GM18909 (cell line): Measurements from ENCODE around the gene MDH1.
"Not testable (repeated sequence)": the region's sequence is repeated elsewhere in the genome, so short reads cannot be mapped to it uniquely, and the experiment has no call there.

Source experiments
- ATAC-seq: cut with Tn5 transposase; IDR thresholded peaks from one replicate; pipeline ENCODE4 v1.9.1; 2021; ENCODE audit warnings: mild to moderate bottlenecking; ENCODE audit not compliant: unreplicated experiment, poor library complexity

MDH1 gene

DNA sequence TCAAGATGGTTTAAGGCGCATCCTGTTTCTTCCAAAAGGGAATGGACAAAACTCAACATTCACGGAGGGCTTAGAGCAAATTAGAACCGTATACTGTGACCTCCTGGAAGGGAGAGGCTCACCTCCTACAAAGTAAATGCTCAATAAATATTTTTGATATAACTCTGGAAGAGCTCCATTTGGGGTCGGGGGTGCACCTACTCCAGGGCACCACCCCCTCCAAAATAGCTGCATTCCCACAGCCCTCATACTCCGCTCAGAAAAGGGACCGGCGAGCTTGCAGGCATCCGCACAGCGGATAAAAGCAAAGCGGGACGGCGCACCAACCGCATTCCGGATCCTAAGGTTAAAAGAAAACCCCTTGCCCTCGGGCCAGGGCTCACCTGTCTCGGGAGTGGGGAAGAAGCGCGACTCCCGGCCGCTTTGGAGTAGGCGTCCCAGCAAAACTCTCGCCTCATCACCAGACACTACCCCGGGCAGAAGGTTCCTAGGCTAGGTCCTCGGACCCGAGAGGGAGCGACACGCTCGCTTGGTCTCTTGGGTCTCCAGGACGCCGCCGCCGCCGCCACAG lies 864 bp upstream of the MDH1 start:
- ATAC-seq, result peak; percentile 0

DNA sequence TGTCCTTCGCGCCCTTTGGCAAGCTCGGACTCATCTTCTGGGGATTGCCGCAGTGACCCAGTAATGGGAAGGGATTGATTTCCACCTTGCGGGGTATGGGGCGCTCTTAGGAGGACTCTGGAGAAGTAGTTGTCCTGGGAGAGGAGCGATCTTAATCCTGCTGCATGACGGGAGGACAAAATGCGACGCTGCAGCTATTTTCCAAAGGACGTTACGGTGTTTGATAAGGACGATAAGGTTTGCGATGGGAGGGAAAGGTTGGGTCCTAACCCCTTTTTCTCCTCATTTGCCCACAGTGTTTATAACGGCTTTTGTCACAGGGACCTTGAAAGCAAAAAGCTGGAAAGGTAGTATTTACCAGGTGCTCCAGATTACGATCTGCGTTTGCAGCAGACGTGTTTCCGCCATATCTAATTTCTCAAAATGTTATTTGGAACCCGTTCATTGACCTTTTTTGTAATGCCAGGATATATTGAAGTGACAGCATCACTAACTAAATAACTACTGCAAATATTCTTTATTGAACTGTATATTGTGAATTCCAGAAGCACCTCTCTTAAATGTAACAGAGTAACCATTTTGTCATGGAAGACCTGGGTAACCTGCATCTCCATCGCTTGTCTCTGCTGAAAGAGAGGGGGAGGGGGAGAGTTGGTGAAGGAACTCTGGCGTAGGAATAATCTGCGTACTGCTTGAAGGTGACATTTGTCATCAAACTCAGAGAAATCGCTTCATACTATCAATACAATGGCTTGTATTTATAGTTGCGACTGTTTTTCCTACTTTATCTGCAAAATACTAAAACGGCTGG lies 590 bp downstream of the MDH1 start:
- ATAC-seq, result peak; percentile 17

DNA sequence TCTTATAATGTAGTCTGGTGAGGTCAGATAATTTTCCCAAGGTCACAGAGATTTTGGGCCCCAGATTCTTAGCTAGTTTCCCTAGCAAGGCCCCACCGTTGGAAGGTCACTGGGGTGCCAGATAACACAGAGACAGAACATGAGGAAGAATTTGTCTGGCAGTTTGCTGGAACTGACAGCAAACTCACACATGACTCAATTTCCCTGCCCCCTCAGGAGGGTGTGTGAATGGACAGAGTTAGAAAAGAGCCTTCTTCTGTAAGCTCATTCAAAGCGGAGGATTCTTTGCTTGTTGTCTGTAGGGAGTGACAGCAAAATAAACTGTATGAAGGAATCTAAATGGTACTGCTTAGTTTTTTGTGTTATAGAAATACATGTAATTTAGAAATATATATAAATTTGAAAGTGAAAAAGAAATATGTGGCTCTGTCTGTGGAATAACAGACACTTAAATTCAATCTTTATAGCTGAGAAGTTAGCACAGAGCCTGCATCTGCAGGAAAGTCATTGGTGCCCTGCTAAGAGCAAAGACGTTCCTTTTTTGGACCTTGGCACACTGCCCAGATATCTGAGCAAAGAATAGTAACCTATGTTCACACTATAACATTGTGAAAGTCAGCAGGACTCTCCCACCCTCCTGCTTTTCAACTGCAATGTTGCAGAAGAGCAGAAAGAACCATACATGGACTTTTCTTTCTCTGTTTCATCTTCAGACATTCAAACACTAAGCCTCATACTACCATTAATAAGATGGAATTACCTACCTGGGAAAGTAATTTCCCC lies 2.1 kb downstream of the MDH1 start:
- ATAC-seq, result no peak

DNA sequence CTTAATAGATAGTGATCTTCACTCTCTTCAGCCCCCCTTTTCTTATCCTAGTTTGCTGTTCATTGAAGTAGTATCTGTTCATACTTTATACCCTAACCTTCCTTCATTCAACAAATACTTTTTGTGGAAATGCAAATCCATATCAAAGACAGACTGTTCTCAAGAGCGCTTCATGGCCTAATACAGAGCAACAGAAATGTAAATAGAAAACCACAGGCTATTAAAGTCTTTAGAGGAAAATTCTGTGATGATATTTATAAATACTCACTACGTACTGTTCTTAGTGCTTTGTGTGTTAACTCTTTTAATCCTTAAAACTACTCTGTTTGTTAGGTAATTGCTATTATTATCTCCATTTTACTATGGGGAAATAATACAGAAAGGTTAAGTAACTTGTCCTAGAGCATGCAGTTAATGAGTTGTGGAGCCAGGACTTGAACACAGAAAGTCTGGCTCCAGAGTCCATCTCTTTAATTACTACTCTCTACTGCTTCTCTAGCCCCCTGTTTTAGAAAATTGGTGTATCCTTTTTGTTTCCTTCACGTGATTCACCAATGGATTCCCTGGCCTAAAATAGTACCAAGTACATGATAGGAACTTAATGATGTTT lies 2.9 kb downstream of the MDH1 start:
- no peak for ATAC-seq

DNA sequence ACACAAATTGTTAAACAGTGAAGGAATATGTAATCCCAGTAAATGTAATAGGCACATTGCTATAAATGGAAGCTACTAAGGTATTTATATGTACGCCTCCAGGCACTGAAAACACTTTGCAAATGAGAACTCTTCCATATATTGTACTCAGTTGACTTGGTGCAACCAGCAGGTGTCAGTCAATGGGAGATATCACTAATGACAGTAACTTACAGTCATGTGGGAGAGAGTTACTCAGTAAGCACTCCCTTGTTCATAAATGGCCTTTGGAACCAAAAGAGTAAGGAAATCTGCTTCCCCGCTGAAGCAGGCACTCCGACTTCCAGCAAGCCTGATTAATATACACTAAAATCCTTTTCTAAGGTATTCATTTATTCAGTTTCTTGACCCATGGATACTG lies 5.9 kb downstream of the MDH1 start:
- no peak for ATAC-seq

DNA sequence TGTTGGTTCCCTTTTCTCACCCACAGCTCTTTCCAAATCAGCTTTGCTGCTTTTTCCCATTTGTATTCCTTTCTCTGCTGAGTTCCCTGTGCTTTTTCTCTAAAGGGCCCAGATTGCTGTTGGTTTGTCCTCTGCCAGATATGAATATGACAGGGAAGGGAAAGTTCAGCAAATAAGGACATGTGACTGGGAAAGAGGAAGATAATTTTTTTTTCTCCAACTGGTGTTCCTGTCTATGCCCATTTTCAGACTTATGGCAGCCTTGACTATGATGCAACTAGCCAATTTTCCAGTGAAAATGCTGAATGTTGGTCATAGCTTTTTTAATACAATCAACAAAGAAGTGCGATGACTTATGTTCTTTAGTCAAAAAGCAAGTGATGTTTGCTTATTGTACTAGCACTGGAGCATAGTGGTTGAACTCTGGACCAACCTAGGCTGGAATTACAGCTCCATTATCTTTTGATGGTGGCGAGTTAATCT lies 7.7 kb downstream of the MDH1 start:
- ATAC-seq, result no peak

DNA sequence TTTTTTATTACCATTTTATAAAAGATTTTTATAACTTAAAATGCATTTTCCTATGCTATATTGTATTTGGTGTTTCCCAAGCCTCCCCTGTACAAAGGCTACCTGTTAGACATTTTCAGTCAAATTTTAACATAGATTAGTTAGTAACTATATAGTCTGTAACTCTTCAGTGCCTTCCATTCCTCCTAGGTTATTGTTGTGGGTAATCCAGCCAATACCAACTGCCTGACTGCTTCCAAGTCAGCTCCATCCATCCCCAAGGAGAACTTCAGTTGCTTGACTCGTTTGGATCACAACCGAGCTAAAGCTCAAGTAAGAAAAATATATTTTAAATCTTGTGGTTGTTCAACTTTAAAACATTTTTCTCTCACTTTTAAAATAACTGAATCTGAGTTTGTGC lies 10.2 kb downstream of the MDH1 start:
- ATAC-seq, result no peak

DNA sequence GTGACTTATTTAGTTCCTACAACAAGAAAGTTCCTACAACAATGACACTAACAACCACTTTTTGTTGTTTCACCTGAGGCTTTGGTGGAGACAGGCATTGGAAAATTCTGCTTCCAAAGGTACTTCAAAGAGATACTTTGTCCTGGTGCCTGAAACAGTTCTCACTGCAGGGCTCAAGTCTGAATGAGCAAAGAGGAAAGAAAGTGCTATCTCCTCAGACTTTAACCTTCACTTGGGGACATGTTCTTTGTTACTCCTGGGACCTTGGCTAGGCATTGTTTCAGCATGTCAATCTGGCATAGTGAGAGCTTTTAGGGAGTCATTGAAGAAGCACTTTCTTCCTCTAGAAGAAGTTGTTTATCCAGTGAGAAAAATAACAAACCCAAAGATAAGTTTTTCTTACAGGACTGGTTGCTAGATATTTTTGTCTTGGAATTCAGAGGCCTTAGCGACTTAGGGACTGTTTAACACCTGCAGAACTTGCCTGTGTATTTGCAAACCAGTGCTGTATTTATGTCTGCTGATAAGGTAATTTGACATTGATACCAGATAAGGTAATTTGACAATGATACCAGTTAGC lies 12.2 kb downstream of the MDH1 start:
- ATAC-seq, result no peak

DNA sequence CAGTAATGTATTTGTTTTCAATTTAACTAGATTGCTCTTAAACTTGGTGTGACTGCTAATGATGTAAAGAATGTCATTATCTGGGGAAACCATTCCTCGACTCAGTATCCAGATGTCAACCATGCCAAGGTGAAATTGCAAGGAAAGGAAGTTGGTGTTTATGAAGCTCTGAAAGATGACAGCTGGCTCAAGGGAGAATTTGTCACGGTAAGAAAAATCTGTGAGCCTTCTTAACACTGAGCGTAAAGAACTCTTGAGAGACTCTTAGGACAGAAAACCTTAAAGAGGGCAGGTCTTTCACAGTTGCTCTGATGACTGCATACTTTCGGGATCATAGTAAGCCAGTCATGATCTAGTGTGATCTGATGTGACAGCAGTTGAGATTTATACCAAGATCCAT lies 15.9 kb downstream of the MDH1 start:
- ATAC-seq, result no peak

DNA sequence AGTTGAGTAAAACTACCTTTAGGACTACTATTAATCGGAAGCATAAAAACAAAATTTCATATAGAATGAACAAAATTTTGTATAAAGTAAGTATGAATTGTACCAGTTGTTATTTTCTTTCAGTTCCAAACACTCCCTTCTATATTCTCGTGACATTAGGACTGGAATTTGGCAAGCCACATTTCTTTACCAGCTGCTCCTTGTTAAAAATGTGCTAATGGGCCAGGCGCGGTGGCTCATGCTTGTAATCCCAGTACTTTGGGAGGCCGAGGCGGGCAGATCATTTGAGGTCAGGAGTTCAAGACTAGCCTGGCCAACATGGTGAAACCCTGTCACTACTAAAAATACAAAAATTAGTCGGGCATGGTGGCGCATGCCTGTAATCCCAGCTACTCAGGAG lies 20.1 kb downstream of the MDH1 start:
- ATAC-seq, result not testable (repeated sequence)

DNA sequence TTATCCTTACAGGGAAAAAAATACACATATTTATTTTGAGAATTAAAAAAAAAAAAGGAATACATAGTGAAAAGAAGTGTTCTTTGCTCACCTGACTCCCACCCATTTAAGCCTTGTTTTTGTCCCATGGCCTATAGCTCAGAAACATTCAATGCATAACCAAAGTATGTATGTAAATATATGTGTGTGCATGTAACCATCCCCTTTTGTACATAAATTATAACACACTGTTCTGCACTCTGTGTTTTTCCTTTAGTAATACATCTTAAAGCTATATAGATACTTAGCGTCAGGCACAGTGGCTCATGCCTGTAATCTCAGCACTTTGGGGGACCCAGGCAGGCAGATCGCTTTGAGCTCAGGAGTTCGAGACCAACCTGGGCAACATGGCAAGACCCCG lies 21.8 kb downstream of the MDH1 start:
- no peak for ATAC-seq

DNA sequence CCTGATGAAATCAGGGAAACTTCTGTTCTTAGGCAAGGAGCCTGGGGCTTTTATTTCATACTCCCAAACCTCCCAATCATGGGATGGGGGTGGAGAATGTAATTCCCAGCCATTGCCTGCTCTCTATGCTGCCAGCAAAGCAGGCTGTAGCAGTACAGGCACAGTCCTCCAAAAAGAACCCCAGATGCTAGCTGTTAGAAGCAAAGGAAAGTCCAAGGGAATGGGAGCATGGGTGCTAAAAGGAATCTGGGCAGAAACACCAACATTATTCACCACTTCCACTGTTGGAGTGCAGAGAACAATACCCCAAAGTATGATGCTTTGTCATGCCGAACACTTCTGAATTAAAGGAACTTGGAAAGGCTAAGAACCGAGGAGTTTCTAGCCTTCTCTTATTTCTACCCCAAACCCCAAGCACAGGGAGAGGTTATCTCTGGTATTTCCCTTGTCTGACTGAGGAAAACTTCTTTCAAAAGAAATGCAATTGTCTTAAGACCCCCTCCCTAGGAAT lies 24.7 kb downstream of the MDH1 start:
- ATAC-seq, result no peak

DNA sequence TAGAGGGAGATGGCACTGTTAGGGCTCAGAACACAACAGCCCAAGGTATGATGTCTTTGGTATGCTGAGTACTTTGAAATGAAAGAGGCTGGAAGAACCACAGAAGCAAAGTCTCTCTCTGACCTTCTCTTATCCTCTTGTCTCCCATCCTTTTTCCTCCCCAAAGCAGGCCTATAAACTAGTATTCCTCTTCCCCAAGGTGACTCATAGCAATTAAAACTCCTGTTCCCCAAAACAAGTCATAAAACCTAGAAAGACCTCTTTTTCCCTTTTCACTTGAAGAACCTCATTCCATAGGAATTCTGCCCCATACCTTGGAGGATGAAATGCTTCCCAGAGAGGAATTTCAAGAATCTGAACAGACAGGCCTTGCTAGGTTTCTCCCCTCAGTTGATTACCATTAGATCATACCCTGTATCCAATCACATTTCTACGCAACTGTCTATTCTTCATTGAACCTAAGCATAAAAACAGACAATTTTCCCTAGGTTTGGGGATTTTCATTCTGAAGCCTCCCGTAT lies 25.7 kb downstream of the MDH1 start:
- ATAC-seq, result no peak

DNA sequence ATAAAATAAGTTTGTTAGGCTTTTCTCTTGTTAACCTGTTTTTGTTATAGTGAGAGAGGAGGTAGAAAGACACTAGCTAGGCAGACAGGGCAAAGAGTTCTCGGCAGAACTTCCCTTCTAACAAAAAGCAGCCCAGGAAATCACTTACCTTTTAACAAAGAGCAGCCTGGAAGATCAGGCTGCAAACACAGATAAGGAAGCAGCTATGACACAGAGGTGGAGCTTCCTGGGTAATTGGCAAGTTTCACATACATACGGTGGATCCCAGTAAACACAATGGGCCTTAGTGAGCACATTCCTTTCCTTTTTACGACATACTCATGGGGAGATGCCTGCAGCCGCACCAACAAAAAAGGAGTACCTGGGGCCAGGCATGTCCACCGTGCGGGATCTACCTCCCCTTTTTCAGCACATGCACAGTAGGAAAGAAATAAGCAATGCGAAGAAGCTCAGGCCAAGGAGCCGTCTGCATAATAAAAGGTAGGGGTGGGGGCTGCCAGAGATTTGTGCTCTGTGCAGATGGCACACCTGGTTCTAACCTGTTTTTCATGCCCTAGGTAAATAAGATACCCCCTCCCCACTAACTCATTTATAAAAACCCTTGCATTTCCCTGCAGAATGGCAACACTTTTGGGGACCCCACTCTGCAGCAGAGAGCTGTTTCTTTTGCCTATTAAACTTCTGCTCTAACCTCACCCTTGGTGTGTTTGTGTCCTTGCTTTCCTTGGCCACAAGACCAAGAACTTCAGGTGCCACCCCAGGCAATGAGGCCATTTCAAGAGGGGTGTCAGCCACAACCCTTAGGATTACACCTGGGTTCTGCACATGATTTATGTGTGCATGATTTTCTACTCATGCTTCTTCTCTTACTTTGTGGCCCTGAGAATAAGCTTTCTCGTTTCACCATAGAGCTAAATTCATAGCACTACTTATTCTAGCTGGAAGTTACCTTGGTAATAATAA lies 26.5 kb downstream of the MDH1 start:
- no peak for ATAC-seq

DNA sequence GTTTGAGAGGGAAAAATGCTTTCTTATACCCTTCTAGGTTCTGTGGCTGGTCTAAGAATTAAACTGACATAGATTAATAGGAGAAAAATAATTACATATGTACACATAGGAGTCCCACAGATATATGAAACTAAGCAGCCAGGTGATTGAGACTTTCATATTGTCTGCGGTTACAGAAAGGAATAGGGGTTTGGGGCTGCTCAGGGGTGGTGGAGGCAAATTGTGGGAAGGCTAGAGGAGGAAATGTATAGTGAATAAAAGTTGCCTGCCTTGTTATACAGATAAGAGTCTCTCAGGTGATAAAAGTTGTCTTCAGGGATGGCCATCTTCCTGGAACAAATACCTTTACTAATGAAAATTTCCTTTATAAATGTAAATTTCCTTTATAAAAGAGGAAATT lies 28.6 kb downstream of the MDH1 start:
- ATAC-seq, result no peak

DNA sequence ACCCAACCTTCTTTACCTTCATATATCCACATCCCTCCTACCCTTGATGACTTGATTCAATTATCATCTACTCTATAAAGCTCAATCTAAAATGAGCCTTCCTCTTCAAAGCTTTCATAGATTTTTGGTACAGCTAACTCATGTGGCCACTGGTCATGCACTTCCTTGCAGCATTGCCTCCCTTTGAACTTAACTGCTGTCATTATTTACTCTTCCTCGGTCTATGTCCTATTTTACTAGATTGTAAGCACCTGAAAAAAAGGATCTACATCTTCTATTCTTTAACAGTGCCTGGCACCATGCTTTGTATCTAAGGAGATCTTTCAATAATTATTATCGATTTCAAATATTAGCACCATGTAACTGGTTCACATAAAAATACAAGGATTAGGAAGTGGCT lies 30.6 kb downstream of the MDH1 start:
- ATAC-seq, result no peak

DNA sequence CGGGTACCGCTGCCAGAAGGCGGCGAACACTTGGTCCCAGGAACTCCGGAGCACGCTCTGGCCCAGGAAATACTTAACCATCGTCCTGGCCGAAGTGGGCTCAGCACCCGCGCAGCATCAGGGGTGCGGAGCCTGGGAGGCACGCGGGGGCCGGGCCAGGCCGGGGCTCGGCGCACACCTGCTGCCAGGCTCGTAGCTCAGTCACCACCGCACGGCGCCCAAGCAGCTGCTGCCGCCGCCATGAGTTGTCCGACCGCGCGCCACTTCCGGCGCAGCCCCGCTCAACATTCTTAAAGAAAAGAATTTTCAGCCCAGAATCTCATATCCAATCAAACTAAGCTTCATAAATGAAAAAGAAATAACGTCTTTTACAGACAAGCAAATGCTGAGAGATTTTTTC lies 34.0 kb downstream of the MDH1 start:
- ATAC-seq, result no peak

DNA sequence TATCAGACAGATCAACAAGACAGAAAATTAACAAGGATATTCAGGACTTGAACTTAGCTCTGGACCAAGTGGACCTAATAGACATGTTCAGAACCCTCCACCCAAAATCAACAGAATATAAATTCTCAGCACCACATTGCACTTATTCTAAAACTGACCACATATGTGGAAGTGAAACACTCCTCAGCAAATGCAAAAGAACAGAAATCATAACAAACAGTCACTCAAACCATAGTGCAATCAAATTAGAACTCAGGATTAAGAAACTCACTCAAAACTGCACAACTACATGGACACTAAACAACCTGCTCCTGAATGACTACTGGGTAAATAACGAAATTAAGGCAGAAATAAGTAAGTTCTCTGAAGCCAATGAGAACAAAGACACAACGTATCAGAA lies 35.0 kb downstream of the MDH1 start:
- ATAC-seq, result not testable (repeated sequence)

DNA sequence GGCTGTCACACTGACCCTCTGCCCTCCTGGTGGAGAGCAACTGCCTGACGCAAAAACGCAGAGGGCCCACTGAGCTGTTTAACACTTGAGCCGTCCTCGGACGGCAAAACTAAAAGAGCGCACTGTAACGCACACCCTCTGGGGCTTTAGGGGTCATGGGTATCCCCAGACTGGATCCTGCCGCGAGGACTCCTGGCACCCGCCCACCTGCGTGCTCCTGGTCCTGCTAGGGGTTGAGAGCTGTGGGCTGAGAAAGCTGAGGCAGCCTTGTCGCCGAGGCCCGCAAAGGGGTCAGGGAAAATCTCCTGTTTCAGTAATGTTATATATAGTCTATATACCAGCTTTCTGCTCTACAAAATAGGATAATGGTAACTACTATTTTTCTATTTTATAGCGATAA lies 39.1 kb downstream of the MDH1 start:
- no peak for ATAC-seq
